ENCODE measurements around the gene TDP1. TPM values are rescaled to one million over a fixed set of nuclear protein-coding genes. Genes with fewer than 3 reads are reported as not detected.

TDP1 gene
- total and polyA plus RNA-seq, 9 of the 15 experiments (the other 6 are each of a cell fraction or from before 2014, with no cell fraction given): 21.4 to 41.6 (median 32.3) TPM

- TF ChIP-seq ZNF778 (CRISPR knock-in tag; IDR thresholded peaks at IDR 0.05) (no peak), HINFP (tag; conservative IDR thresholded peaks at IDR 0.05; ENCODE audit: low read depth) (no peak), LCOR (CRISPR knock-in tag; IDR thresholded peaks at IDR 0.05) (no peak), TGIF2 (CRISPR knock-in tag; IDR thresholded peaks at IDR 0.05) (no peak), ELF2 (CRISPR knock-in tag; IDR thresholded peaks at IDR 0.05) (no peak)
These were observed 48.1 kb upstream of the TDP1 start (continued) for GRCh38 chr14:89907655-89908054.

GRCh38 chr14:89908712-89909450 is 46.8 kb upstream of the TDP1 start:
- intact Hi-C loops (cut with micrococcal nuclease) (no loop called here), in situ Hi-C loops (cut with MboI) (no loop called here)
- no peaks in the 10 kb centered on the region for H3K79me2 ChIP-seq (ENCODE audit: control insufficient read depth, insufficient read depth, low read length)
- no peak overlapping the region for H3K4me2 ChIP-seq (ENCODE audit: insufficient read depth, low read length)
- H3K4me1 ChIP-seq (replicated peaks in 1 of 2; ENCODE audit: control insufficient read depth in 2 of 2, insufficient read depth in 2 of 2, low read length in 2 of 2): no peaks in the 10 kb centered on the region
- H3K4me3 ChIP-seq: no peak overlapping the region
- H3K9ac ChIP-seq (ENCODE audit: insufficient read depth in 1 of 2, low read depth in 2 of 2, low read length in 2 of 2): no peak overlapping the region
- no TSS peak for BruUV-seq (replicated peaks)
- FAIRE-seq: no peak
- no peaks in the 10 kb centered on the region for H3K9me1 ChIP-seq (ENCODE audit: control insufficient read depth, insufficient read depth, low read length)
- ChIA-PET CTCF (ENCODE audit: low intra/inter-chr PET ratio) (no interaction called here), POLR2A (no interaction called here)
- 11% methylated on average over 9 of the region's 9 CpGs for WGBS (ENCODE audit: insufficient coverage, low coverage, missing lambda C conversion rate)
- no peak for ATAC-seq
- H3K9me3 ChIP-seq (replicated peaks; ENCODE audit: control insufficient read depth, insufficient read depth, low read depth, low read length): no peaks in the 10 kb centered on the region
- H3K36me3 ChIP-seq (ENCODE audit: control insufficient read depth, insufficient read depth, low read length): no peaks in the 10 kb centered on the region
- H2AFZ ChIP-seq (ENCODE audit: low read depth, low read length): no peak overlapping the region
- no peak for DNase-seq (ENCODE audit: extremely low read depth in 1 of 4, low spot score in 3 of 4)
- H4K20me1 ChIP-seq (replicated peaks; ENCODE audit: control insufficient read depth, insufficient read depth, low read length): no peaks in the 10 kb centered on the region
- H3K27ac ChIP-seq (ENCODE audit: extremely low read depth, low read depth, low read length): no peak overlapping the region
- H3K27me3 ChIP-seq (ENCODE audit: control insufficient read depth in 2 of 2, insufficient read depth in 2 of 2, low read length in 2 of 2): no peaks in the 10 kb centered on the region
- TF ChIP-seq ZNF311 (CRISPR knock-in tag; IDR thresholded peaks at IDR 0.05) (no peak), GTF2E2 (tag; IDR thresholded peaks at IDR 0.05) (no peak), ZKSCAN1 (IDR thresholded peaks at IDR 0.05; ENCODE audit: low read depth, low read length) (no peak), USF1 (CRISPR knock-in tag; IDR thresholded peaks at IDR 0.05) (no peak), ZNF12 (CRISPR knock-in tag; IDR thresholded peaks at IDR 0.05) (no peak), PTRF (tag; IDR thresholded peaks at IDR 0.05) (no peak), KDM4B (IDR thresholded peaks at IDR 0.05; ENCODE audit: borderline replicate concordance in 2 of 2, low read depth in 1 of 2) (no peak), ZC3H4 (CRISPR knock-in tag; IDR thresholded peaks at IDR 0.05; ENCODE audit: borderline replicate concordance) (no peak), ZNF253 (CRISPR knock-in tag; conservative IDR thresholded peaks at IDR 0.05) (no peak)
